DMS153 (cell line): ENCODE data around the gene TRIM9.

Experiments used
- DNase-seq: peaks from one replicate; lab custom pipeline; 2025; lab: John Stamatoyannopoulos, UW

The TRIM9 gene

DNA sequence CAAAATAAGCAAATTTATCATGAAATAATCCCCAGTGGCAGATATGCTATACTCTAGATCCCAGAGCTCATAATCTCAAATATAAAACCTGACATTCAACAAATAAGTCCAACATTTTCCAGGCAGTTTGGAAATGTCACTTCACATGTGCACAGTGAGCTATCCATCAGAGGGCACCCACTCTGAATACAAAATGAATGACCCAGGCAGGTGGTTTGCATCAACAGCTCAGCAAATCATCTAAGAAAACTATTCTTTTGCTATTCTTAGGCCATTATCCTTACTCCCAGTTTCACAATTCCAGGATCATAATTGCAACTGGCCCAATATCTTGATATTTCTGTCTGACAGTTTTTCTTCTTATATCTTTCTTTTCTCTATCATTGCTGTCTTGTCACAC lies 38.5 kb downstream of the TRIM9 start:
- no peak for DNase-seq

DNA sequence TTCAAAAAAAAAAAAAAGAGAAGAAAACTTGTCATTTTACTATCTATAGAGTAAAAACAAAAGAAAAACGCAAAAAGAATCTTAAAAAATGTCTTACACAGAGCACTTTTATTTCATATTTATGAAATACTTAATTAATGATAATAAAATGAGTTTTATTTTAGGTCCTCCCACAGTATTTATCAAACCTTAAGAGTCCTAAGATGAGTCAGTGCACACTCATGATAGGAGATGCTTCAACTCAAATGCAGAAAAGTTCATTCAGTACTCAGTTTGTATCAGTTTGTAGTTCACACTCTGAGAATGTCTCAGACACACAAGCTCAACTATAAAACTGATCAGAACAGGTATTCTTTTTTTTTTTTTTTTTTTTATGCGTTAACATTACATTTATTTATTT lies 41.7 kb downstream of the TRIM9 start:
- no peak for DNase-seq

DNA sequence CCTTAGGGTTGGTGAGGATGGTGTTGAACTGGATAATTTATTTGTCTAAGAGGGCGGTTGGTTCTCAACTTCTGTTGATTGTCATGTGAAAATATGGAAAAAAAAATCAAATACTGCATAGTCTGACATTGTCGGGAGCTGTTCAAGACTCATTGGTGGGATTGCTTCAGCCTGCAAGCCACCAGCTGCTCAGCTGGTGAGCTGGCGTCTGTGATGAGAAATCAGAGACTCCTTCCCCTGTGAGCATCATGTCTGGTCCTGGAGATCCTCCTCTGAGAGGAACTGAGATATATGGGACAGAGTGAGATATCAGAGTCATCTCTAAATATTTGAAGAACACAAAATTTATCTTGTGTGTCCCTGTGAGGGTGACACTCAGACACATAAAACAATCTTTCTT lies 49.9 kb downstream of the TRIM9 start:
- no peak for DNase-seq

DNA sequence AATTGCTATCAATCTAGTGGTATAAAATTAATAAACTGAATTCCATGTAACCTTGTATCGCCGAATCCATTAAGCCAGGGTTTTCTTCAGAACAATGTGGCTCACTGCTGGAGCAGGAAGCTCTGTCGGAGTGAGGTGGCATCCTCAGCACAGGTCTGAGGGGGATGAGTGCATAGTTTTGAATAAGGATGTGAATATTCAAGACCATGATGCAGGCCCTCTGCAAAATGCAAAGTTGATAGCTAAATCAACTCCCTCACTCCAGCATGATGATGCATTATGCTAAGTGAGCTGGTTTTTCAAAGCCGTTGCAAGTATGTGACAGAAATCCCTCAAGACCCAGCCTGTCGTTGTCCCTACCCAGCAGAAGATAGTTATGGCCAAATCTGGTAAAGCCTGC lies 53.0 kb downstream of the TRIM9 start:
- no peak for DNase-seq

DNA sequence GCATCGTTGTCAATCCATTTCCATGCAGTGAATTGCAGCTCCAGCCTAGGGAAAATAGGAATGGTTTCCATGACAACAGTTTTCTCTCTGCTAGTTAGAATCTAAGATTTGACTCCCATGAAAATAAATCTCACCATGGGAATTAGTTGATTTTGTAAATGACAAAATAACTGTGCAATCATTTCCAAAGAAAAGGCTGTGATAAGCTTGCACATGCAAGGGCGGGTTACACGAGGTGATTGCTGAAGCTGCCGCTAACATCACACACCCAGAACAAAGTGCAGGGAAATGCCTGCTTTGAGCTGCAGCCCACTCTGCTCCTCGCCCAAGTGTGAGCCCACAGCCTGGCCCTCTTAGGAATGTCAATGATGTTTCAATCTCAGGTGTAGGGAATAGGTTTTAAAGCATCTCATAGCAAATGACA lies 53.8 kb downstream of the TRIM9 start:
- DNase-seq, result no peak

DNA sequence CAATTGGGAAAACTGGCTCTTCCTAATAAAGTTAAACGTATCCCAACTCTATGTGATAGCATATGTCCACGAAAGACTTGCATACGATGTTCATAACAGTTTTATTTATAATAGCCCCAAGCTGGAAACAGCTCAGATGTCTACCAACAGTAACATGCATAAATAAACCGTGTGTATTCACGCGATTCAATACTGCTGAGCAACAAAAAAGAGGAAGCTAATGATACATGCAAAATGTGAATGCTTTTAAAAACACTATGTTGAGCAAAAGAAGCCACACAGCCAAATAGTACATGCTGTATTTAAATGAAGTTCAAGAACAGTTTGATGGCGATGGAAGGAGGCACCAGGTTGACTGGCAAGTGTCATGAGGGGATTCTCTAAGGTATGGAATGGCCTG lies 55.7 kb downstream of the TRIM9 start:
- no peak for DNase-seq

DNA sequence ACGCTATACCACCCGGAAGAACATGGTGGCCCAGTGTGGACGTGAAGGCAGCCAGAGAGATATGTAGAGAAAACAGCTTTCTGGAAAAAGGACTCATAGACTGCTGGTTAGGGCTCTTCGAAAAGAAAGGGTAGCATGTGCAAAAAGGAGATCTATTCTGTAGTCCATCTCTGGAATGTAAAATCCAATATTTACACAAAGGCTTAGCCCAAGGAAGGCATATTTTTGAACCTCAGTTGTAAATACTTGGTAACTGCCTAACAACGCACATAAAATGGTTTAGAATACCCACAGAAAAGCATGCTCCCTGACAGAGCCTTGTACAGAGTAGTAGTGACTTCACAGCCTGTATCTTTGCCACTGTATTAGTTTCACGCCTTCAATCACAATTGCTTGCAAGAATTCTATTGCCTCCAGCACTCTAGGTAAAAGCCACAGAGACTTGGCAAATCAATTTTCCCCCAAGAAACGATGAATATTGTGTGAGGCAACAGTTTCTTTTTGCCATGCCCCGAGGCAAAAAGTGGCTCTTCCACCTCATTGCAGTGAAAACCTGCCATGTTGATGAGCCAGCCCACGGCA lies 59.2 kb downstream of the TRIM9 start:
- no peak for DNase-seq

DNA sequence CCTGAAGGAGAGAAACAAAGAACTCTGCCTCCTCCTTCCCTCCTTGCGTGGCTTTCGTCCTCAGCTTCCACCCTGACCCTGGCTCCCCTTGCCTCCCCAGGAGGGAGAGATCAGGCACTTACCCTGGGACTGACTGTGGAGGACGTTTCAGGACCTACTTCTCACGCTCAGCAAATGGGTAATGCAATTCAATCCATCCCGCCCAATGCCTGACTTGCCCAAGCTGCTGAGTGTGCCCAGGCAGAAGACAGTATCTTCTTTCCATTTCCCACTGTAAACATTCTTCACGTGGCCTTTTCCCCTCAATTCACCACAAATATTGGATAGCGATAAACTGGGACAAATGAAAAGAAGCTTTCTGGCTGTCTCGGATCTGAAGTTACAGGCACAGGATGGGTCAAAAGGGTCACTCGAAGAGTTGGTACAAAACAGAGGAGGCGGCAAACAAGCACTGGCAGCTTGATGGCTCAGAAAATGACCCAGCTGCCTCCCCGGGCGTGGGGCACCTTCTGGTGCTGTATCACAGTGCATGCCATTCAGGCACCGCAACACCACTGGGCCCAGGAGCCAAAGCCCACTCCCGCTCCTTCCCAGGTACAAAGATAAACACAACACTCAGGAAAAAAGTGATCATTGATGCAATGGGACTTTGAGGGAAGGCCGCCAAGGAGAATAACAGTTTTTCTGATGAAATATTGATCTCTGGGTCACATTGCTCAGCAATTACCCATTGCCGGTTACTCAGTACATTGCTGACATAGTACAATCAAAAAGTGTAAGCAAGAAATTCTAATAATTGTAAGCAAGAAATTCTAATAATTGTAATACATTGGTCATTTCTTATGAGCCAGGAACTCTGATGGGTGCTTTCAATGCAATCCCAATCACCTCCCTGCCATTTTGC lies 65.8 kb downstream of the TRIM9 start:
- DNase-seq, result no peak

DNA sequence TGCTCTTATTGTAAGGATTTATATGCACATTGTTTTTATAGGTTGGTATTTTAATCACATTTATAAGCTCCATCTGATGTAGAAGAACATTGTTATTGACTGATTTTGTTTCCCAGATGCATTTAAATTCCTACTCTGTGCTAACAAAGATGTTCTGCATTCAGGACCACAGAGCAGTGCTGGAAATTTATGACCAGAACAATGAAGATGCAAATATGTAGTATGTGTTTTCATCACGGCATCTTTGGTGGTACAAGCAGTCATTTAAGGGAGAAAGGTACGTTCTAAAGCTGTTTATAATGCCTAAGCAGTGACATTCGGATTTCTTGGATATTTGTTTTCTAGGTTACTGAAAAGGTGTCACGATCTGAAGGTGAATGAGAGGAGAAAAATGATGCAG lies 66.5 kb downstream of the TRIM9 start:
- no peak for DNase-seq

DNA sequence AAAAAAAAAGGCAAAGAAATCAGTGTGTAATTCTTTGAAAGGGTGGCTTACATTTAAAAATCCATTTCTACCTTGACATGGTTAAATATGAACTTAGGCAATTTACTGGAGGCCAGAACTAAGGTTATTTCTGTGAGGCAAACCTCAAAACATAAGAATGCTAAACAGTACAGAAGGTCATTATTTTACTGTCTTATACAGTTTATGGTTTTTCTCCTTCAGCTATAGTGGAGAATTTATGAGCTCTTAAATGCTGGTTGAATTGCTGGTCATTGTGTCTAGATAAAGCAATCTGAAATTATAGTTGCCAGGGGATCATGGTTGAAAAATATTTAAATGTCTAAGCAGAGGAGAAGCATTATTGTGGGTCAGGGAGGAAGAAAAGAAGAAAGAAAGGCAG lies 70.5 kb downstream of the TRIM9 start:
- no peak for DNase-seq

DNA sequence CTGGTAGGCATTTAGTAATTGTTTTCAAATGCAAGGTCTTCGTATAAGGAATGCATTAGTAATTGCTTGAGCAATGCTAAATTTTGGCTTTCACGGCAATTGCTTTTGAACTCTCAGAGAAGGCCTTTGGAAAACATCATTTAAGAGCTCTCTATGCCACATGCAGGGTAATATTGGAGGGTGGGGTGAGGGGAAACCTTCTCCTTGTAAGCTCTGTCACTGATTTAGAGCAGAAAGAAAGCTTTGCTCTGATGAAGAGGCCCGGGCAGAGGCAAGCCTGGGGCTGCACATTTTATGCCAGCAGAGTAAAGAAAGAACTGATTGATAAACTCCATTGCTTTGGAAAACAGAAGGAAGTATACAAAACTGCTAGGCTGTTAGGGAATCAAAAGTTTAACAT lies 70.9 kb downstream of the TRIM9 start:
- no peak for DNase-seq

DNA sequence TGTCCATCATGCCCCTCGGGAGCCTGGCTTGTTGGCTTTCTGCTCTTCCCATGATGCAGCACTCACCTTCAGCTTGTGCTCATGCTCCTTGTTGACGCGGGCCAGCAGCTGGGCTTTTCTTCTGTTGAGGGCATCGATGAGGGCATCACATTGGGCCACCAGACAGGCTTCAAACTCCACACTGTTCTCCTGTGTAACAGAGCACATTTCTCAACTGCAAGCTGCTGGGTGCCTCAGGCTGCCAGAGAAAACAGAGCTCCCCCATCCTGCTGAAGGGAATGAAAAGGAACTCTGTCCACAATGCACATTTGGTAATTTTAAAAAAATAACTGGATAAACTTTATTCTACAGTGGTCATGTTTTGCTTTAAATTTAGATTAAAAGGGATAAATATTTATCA lies 72.1 kb downstream of the TRIM9 start:
- DNase-seq, result no peak

DNA sequence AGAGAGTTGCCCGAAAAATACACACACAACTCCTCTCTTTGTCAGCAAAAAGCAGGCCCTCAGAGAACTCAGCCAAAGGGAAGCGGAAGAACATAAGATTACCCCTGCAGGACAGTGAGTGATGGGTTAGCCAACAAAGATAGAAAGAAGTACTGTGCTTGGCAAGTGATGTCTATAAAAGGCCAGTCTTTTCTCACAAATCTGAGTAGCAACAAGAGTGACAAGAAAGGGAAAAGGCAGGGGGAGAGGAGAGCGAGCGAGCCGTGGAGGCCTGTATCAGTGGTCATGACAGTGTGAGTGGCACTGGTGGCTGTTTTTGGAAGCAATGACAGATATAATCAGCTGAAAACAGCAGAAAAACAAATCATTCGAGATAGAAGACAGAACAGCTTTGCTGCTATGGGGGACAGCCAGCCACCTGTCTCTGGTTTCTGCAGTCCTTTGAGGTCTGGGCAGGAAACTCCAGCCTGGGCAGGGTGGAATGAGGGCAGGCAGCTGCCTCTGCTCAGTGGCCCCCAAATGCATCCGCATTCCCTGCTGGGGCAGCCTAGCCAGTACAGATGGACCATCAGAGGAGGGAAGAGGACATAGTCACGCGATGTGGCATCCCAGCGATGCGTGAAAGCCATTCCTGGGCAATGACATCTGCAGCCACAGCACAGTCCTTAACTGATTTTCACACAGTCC lies 74.7 kb downstream of the TRIM9 start:
- no peak for DNase-seq

DNA sequence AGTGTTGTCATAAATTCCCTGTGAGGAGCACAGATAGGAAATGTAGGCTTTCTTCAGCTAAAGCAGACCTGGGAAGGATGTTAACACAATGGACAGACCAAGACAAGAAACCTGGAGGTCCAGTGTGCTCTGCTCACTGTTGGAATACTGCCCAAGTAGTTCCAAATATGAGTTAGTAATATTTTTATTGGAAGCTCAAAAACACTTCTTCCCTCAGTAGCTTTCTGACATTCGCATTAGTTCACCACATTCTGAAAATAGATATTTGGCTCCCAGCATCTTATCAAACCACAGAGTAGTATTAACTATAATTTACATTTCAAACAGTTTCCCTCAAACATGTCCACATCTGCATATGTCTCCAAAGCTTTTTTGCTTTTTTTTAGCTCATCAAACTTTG lies 75.8 kb downstream of the TRIM9 start:
- DNase-seq, result no peak

DNA sequence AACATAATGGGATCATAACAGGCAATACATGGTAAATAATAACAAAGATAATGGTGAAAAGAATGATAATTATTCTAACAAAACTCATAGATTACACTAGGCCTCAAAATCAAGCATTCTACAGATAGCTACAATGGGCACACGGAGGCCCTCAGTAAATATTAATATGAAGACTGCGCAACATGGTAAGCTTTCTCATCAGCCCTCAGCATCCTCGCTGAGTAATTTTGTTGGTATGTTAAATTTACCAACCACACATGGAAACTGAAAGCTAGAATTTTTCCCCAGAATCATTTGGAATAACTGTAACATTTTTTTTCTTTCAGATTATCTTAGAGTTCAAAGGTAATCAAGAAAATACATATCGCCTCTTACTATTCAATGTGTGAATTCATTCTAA lies 76.4 kb downstream of the TRIM9 start:
- no peak for DNase-seq

DNA sequence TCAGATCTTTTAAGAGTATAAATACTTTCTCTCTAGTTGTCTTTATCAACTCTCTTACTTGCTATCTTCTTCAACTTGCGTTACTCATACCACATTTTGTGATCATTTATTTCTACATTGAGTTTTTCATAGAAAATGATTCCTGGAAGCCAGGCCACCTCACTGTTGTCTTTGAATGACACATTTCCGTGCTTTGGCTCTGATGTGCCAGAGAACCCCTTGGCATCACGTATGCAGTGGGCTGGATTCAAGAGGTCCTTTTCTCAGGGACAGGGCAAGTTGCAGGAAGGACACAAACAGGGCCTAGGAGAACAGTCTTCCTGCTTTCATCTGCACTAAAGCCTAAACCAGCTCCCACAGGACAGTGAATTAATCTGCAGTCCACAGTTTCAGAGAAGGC lies 80.3 kb downstream of the TRIM9 start:
- DNase-seq, result no peak

DNA sequence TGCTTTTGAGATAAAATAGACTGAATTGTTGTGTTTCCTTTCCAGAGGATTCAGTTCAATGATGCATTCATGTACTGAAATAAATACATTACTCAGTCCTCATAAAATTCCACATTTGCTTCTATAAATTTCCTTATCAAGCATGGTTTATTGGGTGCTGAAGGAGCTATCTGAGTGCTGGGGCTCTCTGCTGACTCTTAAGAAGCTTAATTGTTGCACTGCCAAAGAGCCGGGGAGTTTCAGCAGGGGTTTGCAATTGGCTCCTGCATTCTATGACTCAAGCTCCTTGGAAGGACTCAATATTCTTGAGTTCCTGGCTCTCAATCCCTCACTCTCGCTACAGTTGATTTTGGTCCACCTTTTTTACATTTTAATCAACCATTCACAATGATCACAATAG lies 80.8 kb downstream of the TRIM9 start:
- DNase-seq, result no peak

DNA sequence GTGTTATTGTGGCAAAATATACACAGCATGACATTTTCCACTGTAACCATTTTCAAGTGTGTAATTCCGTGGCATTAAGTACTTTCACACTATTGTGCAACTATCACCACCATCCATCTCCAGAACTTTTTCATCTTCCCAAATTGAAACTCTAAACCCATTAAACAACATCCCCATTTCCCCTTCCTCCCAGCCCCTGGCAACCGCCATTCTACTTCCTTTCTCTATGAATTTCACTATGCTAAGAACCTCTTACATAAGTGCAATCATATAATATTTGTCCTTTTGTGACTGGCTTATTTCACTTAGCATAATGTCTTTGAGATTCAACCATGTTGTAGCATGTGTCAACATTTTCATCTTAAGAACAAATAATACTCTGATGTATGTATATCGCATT lies 82.8 kb downstream of the TRIM9 start:
- DNase-seq, result no peak

DNA sequence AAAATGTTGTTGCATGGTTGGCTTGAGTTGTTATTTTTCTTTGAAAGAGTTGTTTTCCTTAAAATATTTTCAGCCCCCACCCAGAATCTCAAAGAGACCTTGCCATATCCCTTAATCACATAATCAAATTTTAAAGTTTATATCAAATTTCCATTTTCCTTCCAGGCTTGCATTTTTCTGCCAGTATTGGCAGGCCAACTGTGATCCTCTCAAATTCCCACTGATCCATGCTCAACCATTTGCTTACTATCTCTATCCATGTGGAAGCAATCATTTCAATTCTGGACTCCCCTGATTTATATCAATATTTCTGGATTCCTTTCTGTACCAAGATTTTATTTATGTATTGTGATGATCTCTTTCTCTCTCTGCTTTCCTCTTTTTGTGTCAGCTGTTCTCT lies 86.5 kb downstream of the TRIM9 start:
- no peak for DNase-seq

DNA sequence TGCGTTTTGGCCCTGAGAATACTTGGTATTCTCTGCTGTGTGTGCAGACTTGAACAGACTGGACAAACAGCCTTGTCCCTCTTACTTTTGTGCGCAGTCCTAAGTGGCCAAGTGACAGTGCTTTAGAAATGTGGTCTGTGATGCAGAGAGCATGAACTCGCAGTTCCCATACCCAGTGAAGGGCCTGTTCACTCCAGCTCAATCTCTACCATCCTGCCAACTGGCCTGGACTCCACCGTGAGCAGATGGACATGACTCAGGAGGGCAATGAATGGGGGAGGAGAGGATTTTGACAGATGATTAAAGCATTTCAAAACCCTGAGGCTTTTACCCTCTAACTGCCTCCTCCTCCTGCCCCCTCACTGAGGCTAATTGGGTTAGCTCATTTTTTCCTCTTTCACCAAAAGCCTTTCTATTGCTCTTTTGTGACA lies 88.1 kb downstream of the TRIM9 start:
- DNase-seq, result no peak

DNA sequence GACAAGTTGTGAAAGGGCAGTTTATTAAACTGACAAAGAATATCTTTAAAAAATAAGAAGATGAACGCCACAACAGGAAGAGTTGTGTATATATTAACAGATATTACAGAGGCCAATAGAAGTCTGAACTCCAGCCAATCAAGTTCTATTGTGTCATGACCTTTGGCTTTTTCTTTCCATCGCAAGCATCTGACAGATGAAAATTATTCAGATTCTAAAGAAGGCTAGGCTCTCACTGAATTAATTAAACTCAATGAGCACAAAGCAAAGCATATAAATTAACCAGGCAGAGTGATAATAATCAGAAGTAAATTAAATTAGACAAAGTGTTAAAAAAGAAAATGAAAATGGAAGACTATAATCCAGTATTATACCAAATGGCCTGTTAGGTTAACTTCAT lies 88.6 kb downstream of the TRIM9 start:
- no peak for DNase-seq

DNA sequence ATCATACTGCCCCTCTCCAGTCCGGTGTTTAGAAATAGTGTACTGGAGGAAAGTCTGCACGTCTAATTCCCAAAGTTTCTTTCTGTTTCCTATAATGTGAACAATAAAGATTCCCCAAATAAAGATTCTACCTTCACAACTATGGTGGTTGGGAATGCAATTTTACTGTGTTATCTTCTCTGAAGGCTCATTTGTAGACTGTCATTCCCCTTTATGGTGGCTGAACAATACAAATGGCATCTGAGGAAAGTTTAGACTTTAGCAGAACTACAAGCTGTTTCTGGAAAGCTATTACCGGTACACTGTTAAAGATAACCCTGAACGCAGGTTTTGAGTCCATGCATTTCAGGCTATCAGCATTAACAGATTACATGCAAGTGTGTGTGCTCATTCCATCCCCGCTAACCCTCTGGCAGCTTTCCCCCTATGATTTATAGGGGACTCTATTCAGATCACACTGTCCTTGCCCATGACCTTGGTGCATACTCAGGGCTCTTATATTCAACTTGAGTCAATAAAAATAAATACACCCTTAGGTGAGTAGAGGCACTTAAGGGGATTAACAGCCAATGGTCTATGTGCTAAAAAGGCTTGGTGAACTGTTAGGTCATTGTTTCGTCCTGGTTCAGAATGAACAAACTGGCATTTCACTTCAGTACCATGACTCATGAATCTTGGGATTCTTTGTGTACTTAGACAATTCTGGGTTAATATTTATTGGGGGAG lies 89.9 kb downstream of the TRIM9 start:
- peak; percentile 43 for DNase-seq
